Esophagus mucosa (tissue), 1 donor: ENCODE results near the gene OGFOD1. TPM values are rescaled to one million over a fixed set of nuclear protein-coding genes. Genes with fewer than 3 reads are reported as not detected.
A peak's percentile ranks its signal among the peaks of the same experiment; 100 is the strongest.

Experiments
- ATAC-seq: fragments of 200-7000 bp; cut with Tn5 transposase; one replicate; pipeline ENCODE4 v1.9.1; 2020
- total RNA-seq: library from RNA; stranded (reverse); gene quantifications from one replicate; pipeline ENCODE4 v1.2.4, GENCODE V29; 2023
- donor health status: DM: yes; HTN: yes; CAD: no.

OGFOD1 gene
- total RNA-seq, 1 donor from 2014 or later: 39.0 TPM

- ATAC-seq: no peak
Measured at GRCh38 chr16:56428091-56428490, 23.3 kb upstream of the OGFOD1 start.

GRCh38 chr16:56436258-56436657 is 15.1 kb upstream of the OGFOD1 start:
- no peak for ATAC-seq

GRCh38 chr16:56438038-56438437 is 13.3 kb upstream of the OGFOD1 start:
- peak; percentile 20 for ATAC-seq

- ATAC-seq: no peak
Measured at GRCh38 chr16:56447286-56447685, 4.1 kb upstream of the OGFOD1 start.

- no peak for ATAC-seq
Measured at GRCh38 chr16:56448005-56448404, 3.3 kb upstream of the OGFOD1 start.

- ATAC-seq: no peak
Measured at GRCh38 chr16:56450275-56450985, 924 bp upstream of the OGFOD1 start.

GRCh38 chr16:56451753-56452689 is 667 bp downstream of the OGFOD1 start:
- ATAC-seq: peak; percentile 63

GRCh38 chr16:56457927-56458470 is 6.6 kb downstream of the OGFOD1 start:
- ATAC-seq: peak; percentile 78

- no peak for ATAC-seq
Measured at GRCh38 chr16:56460101-56460500, 8.7 kb downstream of the OGFOD1 start.

- no peak for ATAC-seq
Measured at GRCh38 chr16:56462064-56462796, 10.9 kb downstream of the OGFOD1 start.

GRCh38 chr16:56463153-56463552 is 11.8 kb downstream of the OGFOD1 start:
- no peak for ATAC-seq

GRCh38 chr16:56466344-56466743 is 15.0 kb downstream of the OGFOD1 start:
- no peak for ATAC-seq

- ATAC-seq: no peak
Measured at GRCh38 chr16:56468800-56469199, 17.4 kb downstream of the OGFOD1 start.

- peak; percentile 68 for ATAC-seq
Measured at GRCh38 chr16:56469748-56470147, 18.4 kb downstream of the OGFOD1 start.

GRCh38 chr16:56470232-56470631 is 18.9 kb downstream of the OGFOD1 start:
- peak; percentile 91 for ATAC-seq

- no peak for ATAC-seq
Measured at GRCh38 chr16:56470666-56471065, 19.3 kb downstream of the OGFOD1 start.

- ATAC-seq: no peak
Measured at GRCh38 chr16:56475201-56475600, 23.8 kb downstream of the OGFOD1 start.

GRCh38 chr16:56477096-56477878 is 25.9 kb downstream of the OGFOD1 start:
- peak; percentile 74 for ATAC-seq

GRCh38 chr16:56478281-56479049 is 27.1 kb downstream of the OGFOD1 start:
- no peak for ATAC-seq

GRCh38 chr16:56479469-56479868 is 28.1 kb downstream of the OGFOD1 start:
- peak; percentile 39 for ATAC-seq
